Lower lobe of right lung (tissue), 2 donors: Measurements from ENCODE around the gene GLB1L3. TPM values are rescaled to one million over a fixed set of nuclear protein-coding genes. Genes with fewer than 3 reads are reported as not detected.

Experiments
- ATAC-seq, 2 donors: fragments of 200-7000 bp; cut with Tn5 transposase; one replicate each; pipeline ENCODE4 v1.9.1; 2020 to 2022; ENCODE audit warnings: mild to moderate bottlenecking in 2 of 2, moderate library complexity in 2 of 2
- DNase-seq: peaks from one replicate; pipeline ENCODE4 v3.0.0-alpha.2; 2020
- H3K27ac ChIP-seq: fragments of 200-600 bp; one replicate; pipeline ENCODE4 v1.8.0; 2022
- H3K27me3 ChIP-seq: fragments of 200-600 bp; one replicate; pipeline ENCODE4 v1.8.0; 2022; ENCODE audit warnings: low read depth
- H3K36me3 ChIP-seq: fragments of 200-600 bp; one replicate; pipeline ENCODE4 v1.8.0; 2022; ENCODE audit warnings: mild to moderate bottlenecking
- H3K4me1 ChIP-seq: fragments of 200-600 bp; one replicate; pipeline ENCODE4 v1.8.0; 2022
- H3K4me3 ChIP-seq: fragments of 200-600 bp; one replicate; pipeline ENCODE4 v1.8.0; 2022; ENCODE audit warnings: mild to moderate bottlenecking
- H3K9me3 ChIP-seq: fragments of 200-600 bp; one replicate; pipeline ENCODE4 v1.8.0; 2022
- CTCF ChIP-seq: fragments of 200-600 bp; IDR thresholded peaks from one replicate; pipeline ENCODE4 v1.8.0; 2022; ENCODE audit warnings: antibody characterized with exemption, mild to moderate bottlenecking
- intact Hi-C: fragments of 100-400 bp; cut with DNase I; formaldehyde crosslinking; loops from one replicate; pipeline ENCODE4 v1.11.0; 2022
- total RNA-seq: library from RNA; stranded (reverse); fragmentation: NEBNext Ultra II Directional; extraction: Animal tissue kit (Norgen Biotek cat#: 25700); gene quantifications from one replicate; pipeline ENCODE4 v1.2.1, GENCODE V29; 2021
- donor health status: DM: no; HTN: yes; CAD: no; lungs with severe emphysema.

The GLB1L3 gene
- total RNA-seq, 1 donor from 2014 or later = 0.27 TPM

- H3K36me3 ChIP-seq = no peaks in the 10 kb centered on the region
- peak; percentile 88 for TF ChIP-seq CTCF
- no peaks in the 10 kb centered on the region for H3K9me3 ChIP-seq
- intact Hi-C loops = no loop called here
- no peak overlapping the region for H3K27ac ChIP-seq
- H3K4me1 ChIP-seq = peaks cover 6% of the 10 kb centered on the region
- no peaks in the 10 kb centered on the region for H3K27me3 ChIP-seq
- ATAC-seq (peak; percentile 92 to 94), DNase-seq (peak; percentile 84)
- no peak overlapping the region for H3K4me3 ChIP-seq
Measured at GRCh38 chr11:134360050-134360835, 84.1 kb downstream of the GLB1L3 start.

GRCh38 chr11:134361661-134362060 is 85.5 kb downstream of the GLB1L3 start:
- intact Hi-C loops = no loop called here
- no peak overlapping the region for H3K27ac ChIP-seq
- H3K4me1 ChIP-seq = peaks cover 6% of the 10 kb centered on the region
- H3K27me3 ChIP-seq = no peaks in the 10 kb centered on the region
- no peaks in the 10 kb centered on the region for H3K9me3 ChIP-seq
- DNase-seq (no peak), ATAC-seq (no peak)
- H3K36me3 ChIP-seq = no peaks in the 10 kb centered on the region
- TF ChIP-seq CTCF = no peak
- H3K4me3 ChIP-seq = no peak overlapping the region

- no peak for TF ChIP-seq CTCF
- H3K36me3 ChIP-seq = no peaks in the 10 kb centered on the region
- no peak overlapping the region for H3K4me3 ChIP-seq
- ATAC-seq (no peak), DNase-seq (peak; percentile 40)
- H3K27me3 ChIP-seq = no peaks in the 10 kb centered on the region
- intact Hi-C loops = no loop called here
- H3K4me1 ChIP-seq = peaks cover 6% of the 10 kb centered on the region
- no peak overlapping the region for H3K27ac ChIP-seq
- no peaks in the 10 kb centered on the region for H3K9me3 ChIP-seq
Measured at GRCh38 chr11:134362192-134362901, 86.2 kb downstream of the GLB1L3 start.

- Histone ChIP-seq H3K4me1 (peaks cover 6% of the 10 kb centered on the region), H3K27ac (no peak overlapping the region), H3K4me3 (no peak overlapping the region), H3K36me3 (no peaks in the 10 kb centered on the region), H3K27me3 (no peaks in the 10 kb centered on the region), H3K9me3 (no peaks in the 10 kb centered on the region)
- intact Hi-C loops = no loop called here
- no peak for TF ChIP-seq CTCF
- ATAC-seq = no peak
- DNase-seq = peak; percentile 30
Measured at GRCh38 chr11:134363161-134363560, 87.0 kb downstream of the GLB1L3 start.

- intact Hi-C loops = no loop called here
- Histone ChIP-seq H3K9me3 (no peaks in the 10 kb centered on the region), H3K27ac (no peak overlapping the region), H3K27me3 (no peaks in the 10 kb centered on the region), H3K4me3 (no peak overlapping the region), H3K36me3 (no peaks in the 10 kb centered on the region), H3K4me1 (peaks cover 6% of the 10 kb centered on the region)
- DNase-seq (peak; percentile 7), ATAC-seq (no peak)
- TF ChIP-seq CTCF = no peak
Measured at GRCh38 chr11:134363592-134363991, 87.4 kb downstream of the GLB1L3 start.
